GM19438 (cell line): Measurements from ENCODE around the gene NHERF2.

Experiments
- ATAC-seq: cut with Tn5 transposase; IDR thresholded peaks from one replicate; pipeline ENCODE4 v1.9.1; 2021; ENCODE audit warnings: low read depth; ENCODE audit not compliant: unreplicated experiment

The NHERF2 gene

DNA sequence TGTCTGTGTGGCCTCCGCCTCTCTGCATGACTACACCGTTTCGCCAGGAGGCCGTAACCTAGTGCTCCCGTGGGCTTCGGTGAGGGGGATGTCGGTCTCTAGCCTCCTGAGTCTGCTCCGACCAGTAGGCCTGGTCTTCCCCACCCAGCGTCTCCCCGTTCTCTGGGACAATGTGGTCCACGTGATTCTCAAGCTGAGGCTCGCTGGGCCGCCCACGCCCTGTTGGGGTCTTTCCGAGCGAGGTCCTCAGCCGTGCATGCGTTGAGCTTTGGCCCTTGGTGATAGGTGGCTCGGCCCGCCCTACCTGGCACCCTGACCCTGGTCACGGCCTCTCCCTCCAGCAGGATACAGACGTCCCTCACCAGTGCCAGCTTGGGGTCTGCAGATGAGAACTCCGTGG, 52.0 kb downstream of the NHERF2 start:
- ATAC-seq: no peak

DNA sequence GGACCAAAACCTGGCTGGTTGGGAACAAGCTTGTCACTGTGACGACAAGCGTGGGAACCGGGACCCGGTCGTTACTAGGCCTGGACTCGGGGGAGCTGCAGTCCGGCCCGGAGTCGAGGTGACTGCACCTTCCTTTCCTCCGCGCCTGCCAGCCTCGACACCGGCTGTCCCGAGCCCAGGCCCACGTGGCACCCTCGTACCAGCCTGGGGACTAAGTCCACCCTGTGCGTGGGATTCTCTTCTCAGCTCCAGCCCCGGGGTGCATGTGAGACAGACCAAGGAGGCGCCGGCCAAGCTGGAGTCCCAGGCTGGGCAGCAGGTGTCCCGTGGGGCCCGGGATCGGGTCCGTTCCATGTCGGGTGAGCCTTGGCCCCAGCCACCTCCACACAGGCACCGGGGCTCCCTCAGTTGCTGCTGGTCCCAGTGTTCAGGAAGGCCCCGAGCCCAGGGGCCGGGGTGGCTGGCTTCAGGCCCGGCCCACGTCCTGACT, 52.7 kb downstream of the NHERF2 start:
- no peak for ATAC-seq

DNA sequence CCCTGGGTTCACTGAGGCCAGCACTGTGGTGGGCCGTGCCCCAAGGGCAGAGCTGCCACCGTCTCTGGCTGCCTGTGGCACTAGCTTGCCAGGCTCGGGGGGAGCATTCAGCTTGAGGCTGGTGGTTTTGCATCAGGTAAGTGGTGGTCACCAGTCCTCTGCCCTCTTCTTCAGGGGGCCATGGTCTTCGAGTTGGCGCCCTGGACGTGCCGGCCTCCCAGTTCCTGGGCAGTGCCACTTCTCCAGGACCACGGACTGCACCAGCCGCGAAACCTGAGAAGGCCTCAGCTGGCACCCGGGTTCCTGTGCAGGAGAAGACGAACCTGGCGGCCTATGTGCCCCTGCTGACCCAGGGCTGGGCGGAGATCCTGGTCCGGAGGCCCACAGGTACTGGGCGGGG, 53.3 kb downstream of the NHERF2 start:
- ATAC-seq: no peak

DNA sequence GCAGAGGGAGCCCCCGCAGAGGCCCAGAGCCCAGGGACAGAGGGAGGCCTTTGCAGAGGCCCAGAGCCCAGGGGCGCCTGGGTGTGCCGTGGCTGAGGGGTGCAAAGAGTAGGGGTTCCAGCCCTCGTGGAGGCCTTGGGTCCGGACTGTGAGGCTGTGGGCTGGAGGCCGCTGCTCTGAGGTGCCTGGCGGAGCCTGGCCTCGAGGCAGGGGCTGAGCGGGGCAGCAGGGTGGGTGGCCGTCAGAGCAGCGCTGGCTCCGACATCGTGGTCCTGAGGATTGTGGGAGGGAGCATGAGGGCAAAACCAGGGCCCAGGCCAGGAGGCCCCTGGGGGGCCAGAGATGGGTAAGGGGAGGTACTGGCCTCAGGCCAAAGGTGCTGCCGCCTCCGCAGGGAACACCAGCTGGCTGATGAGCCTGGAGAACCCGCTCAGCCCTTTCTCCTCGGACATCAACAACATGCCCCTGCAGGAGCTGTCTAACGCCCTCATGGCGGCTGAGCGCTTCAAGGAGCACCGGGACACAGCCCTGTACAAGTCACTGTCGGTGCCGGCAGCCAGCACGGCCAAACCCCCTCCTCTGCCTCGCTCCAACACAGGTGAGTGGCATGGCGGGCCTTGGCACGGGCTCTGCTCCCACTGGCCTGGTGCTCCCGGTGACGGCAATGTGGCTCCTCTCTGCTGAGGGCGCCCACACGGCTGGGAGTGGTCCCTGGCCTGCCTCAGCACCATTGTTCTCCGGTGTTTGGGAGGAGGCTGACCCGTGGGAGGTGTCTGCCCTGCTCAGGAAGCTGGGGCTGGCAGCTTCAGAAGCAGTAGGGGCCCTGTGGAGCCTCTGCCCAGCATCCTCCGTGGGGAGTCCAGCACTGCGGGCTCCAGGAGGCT, 54.7 kb downstream of the NHERF2 start:
- ATAC-seq: no peak

DNA sequence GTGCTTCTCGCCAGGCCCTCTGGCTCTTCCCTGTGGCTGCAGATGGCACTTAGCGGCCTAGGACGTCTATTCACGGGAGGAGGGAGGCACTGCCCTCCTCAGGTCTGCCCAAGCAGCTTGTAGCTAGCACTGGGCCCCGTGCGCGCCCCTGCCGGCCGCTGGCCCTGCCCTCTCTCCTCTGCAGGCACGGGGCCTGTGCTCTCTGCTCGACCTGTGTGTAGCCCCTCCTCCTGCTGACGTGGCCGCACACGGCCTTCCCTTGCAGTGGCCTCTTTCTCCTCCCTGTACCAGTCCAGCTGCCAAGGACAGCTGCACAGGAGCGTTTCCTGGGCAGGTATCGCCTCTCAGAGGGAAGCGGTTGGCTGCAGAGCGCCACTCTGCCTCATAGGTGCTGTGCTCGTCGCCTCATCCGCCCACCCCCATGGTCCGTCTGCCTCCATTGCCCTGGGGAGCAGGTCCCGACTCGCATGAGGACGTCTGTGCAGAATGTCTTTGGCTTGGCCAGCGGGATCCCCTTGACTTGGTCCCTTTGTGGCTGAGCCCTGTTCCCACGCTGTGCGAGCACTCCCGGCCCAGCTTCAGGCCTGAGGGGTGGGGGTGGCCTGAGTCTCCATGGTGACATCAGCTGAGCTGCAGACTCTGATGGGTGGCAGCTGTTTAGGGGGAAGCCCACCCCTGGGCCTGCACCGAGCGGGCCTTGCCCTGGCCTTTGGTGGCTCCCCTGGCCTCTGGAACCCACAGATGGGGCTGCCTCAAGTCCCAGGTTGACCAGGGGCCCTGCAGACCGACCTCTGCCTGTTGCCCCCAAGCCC, 55.7 kb downstream of the NHERF2 start:
- ATAC-seq: no peak

GRCh38 chr16:2082983-2083364, 56.3 kb downstream of the NHERF2 start:
- ATAC-seq: no peak

DNA sequence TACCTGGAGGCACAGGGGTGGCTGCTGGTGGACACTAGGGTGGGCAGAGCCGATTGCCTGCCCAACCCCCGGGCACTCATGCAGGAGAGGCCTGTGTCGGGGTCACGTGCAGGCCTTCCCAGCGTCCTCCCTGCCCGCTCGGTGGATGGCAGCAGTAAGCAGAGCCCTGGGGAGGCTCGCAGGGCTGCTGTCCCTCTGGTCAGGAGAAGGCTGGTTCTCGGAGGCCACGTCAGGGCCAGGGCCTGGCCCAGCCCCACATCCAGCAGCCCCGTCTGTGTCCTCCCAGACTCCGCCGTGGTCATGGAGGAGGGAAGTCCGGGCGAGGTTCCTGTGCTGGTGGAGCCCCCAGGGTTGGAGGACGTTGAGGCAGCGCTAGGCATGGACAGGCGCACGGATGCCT, 56.7 kb downstream of the NHERF2 start:
- no peak for ATAC-seq

DNA sequence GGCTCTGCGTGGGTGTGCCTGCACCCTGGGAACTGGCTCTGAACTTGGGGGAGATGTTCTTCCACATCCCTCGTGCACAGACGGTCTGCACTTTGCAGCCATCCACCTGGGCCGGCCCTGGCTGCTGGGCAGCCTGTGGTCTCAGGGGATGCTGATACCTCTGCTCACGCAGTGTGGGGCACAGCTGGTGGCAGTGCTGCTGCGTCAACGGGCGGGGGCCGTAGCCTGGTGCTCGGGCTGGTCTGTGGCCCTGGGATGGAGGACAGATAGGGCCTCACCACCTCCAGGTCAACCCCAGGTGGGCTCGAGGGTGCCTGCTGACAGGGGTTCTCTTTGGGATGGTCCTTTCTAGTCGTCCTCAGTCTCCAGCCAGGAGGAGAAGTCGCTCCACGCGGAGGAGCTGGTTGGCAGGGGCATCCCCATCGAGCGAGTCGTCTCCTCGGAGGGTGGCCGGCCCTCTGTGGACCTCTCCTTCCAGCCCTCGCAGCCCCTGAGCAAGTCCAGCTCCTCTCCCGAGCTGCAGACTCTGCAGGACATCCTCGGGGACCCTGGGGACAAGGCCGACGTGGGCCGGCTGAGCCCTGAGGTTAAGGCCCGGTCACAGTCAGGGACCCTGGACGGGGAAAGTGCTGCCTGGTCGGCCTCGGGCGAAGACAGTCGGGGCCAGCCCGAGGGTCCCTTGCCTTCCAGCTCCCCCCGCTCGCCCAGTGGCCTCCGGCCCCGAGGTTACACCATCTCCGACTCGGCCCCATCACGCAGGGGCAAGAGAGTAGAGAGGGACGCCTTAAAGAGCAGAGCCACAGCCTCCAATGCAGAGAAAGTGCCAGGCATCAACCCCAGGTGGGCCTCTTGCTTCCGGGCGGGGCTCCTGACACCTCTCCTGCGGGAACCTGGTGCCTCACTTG, 57.4 kb downstream of the NHERF2 start:
- no peak for ATAC-seq

- no peak for ATAC-seq
These were observed 58.4 kb downstream of the NHERF2 start for GRCh38 chr16:2084895-2085625.

DNA sequence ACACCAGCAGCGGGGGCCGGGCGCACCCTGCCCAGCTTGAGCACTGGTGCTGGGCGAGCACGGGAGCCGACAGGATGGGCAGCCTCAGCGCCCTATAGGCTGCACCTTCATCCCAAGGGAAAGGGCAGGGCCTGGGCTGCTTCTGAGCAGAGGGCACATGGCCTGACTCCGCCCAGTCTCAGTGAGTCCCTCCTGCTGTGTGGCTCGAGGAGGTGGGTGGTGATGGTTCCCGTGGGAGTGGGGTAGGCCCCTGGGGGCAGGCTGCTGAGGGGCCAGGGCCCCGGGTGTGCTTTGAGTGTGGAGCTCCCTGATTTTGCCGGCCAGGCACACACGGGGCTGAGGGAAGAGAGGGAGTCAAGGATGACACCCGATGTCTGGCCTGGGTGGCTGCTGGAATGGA, 59.0 kb downstream of the NHERF2 start:
- ATAC-seq: no peak

GRCh38 chr16:2086106-2086742, 59.5 kb downstream of the NHERF2 start:
- no peak for ATAC-seq

GRCh38 chr16:2086812-2087747, 60.4 kb downstream of the NHERF2 start:
- ATAC-seq: no peak

DNA sequence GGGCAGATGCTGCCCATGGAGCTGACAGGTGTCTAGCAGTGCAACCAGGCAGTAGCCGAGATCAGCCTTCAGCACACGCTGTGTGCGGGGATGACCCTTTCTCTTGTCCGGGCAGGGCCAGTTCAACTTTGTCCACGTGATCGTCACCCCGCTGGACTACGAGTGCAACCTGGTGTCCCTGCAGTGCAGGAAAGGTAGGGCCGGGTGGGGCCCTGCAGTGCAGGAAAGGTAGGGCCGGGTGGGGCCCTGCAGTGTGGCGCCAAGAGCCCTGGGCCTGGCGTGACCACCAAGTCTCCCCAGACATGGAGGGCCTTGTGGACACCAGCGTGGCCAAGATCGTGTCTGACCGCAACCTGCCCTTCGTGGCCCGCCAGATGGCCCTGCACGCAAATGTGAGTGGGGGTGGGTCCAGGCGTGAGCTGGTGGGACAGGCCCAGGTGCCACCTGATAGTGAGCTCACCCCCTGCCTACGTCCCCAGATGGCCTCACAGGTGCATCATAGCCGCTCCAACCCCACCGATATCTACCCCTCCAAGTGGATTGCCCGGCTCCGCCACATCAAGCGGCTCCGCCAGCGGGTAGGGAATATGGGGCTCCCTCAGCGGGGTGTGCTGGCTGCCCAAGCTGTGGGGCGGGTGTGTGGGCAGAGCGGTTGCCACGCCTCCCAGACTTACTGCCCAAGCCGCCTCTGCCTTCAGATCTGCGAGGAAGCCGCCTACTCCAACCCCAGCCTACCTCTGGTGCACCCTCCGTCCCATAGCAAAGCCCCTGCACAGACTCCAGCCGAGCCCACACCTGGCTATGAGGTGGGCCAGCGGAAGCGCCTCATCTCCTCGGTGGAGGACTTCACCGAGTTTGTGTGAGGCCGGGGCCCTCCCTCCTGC, 61.3 kb downstream of the NHERF2 start:
- ATAC-seq: no peak
